ENCODE measurements around the gene TSPAN32. TPM values are rescaled to one million over a fixed set of nuclear protein-coding genes. Genes with fewer than 3 reads are reported as not detected.
A peak's percentile ranks its signal among the peaks of the same experiment; 100 is the strongest.

TSPAN32 gene
- total RNA-seq (2022), result not detected in 2 replicates
- Bru-seq, nascent RNA, result not detected
- not detected for BruChase-seq, experiment 1, labeled RNA remaining after a 6-hour chase
- BruChase-seq, experiment 2, labeled RNA remaining after a 2-hour chase, result not detected
- long read RNA-seq, result 0 reads

- intact Hi-C loops (cut with micrococcal nuclease), result no loop called here
- CTCF ChIA-PET, result interaction anchor here (0.6 to 10.6 kb wide), 5 partner anchors 102 to 706 kb away, joined by 3 to 240 read pairs (median 3); no protein-coding TSS in a partner anchor
- no peak within 1 kb of the TSS for H3K4me3 Mint-ChIP-seq (ENCODE audit: unreplicated experiment)
- no peaks in the 10 kb centered on the region for H3K27me3 Mint-ChIP-seq (ENCODE audit: insufficient read depth, unreplicated experiment)
- H3K9me3 Mint-ChIP-seq (ENCODE audit: unreplicated experiment), result no peaks in the 10 kb centered on the region
- no peak within 1 kb of the TSS for H3K27ac Mint-ChIP-seq (ENCODE audit: low read depth, unreplicated experiment)
- H3K36me3 Mint-ChIP-seq (ENCODE audit: insufficient read depth, unreplicated experiment), result no peaks in the 10 kb centered on the region
- peaks cover 7% of the 10 kb centered on the region for H3K4me1 Mint-ChIP-seq (ENCODE audit: insufficient read depth, unreplicated experiment)
- DNase-seq (ENCODE audit: unreplicated experiment), result no peak
- no TSS peak for BruUV-seq (replicated peaks)
- POLR2A ChIA-PET, result no interaction called here
- TF ChIP-seq CTCF (IDR thresholded peaks at IDR 0.05; ENCODE audit: unreplicated experiment), result no peak
Observed at GRCh38 chr11:2301631-2302305, at the start of gene TSPAN32, which contains the start of gene C11orf21. TSPAN32 (plus strand) TSS chr11:2302013; CDS start chr11:2302150, 137 bp downstream. C11orf21 (minus strand) TSS chr11:2301918; CDS start chr11:2301808, 110 bp downstream.

- TF ChIP-seq CTCF (IDR thresholded peaks at IDR 0.05; ENCODE audit: unreplicated experiment), result no peak
- H3K9me3 Mint-ChIP-seq (ENCODE audit: unreplicated experiment), result no peaks in the 10 kb centered on the region
- no peak for DNase-seq (ENCODE audit: unreplicated experiment)
- no peaks in the 10 kb centered on the region for H3K36me3 Mint-ChIP-seq (ENCODE audit: insufficient read depth, unreplicated experiment)
- H3K27ac Mint-ChIP-seq (ENCODE audit: low read depth, unreplicated experiment), result no peak overlapping the region
- no peaks in the 10 kb centered on the region for H3K27me3 Mint-ChIP-seq (ENCODE audit: insufficient read depth, unreplicated experiment)
- BruUV-seq (replicated peaks), result no TSS peak
- H3K4me1 Mint-ChIP-seq (ENCODE audit: insufficient read depth, unreplicated experiment), result peaks cover 6% of the 10 kb centered on the region
- CTCF ChIA-PET, result no interaction called here
- POLR2A ChIA-PET, result no interaction called here
- intact Hi-C loops (cut with micrococcal nuclease), result no loop called here
- no peak overlapping the region for H3K4me3 Mint-ChIP-seq (ENCODE audit: unreplicated experiment)
Observed at GRCh38 chr11:2252018-2252417, 49.8 kb upstream of the TSPAN32 start.

- BruUV-seq (replicated peaks), result no TSS peak
- ChIA-PET POLR2A (no interaction called here), CTCF (no interaction called here)
- Mint-ChIP-seq H3K4me3 (ENCODE audit: unreplicated experiment) (peak overlapping the region; percentile 6), H3K4me1 (ENCODE audit: insufficient read depth, unreplicated experiment) (peaks cover 7% of the 10 kb centered on the region), H3K27me3 (ENCODE audit: insufficient read depth, unreplicated experiment) (no peaks in the 10 kb centered on the region), H3K27ac (ENCODE audit: low read depth, unreplicated experiment) (no peak overlapping the region), H3K36me3 (ENCODE audit: insufficient read depth, unreplicated experiment) (no peaks in the 10 kb centered on the region), H3K9me3 (ENCODE audit: unreplicated experiment) (no peaks in the 10 kb centered on the region)
- DNase-seq (ENCODE audit: unreplicated experiment), result peak; percentile 27
- TF ChIP-seq CTCF (IDR thresholded peaks at IDR 0.05; ENCODE audit: unreplicated experiment), result no peak
- intact Hi-C loops (cut with micrococcal nuclease), result no loop called here
Observed at GRCh38 chr11:2256293-2256913, 45.4 kb upstream of the TSPAN32 start.

GRCh38 chr11:2256951-2257700, 44.7 kb upstream of the TSPAN32 start:
- Mint-ChIP-seq H3K36me3 (ENCODE audit: insufficient read depth, unreplicated experiment) (no peaks in the 10 kb centered on the region), H3K4me3 (ENCODE audit: unreplicated experiment) (peak overlapping the region; percentile 6), H3K27ac (ENCODE audit: low read depth, unreplicated experiment) (no peak overlapping the region), H3K9me3 (ENCODE audit: unreplicated experiment) (no peaks in the 10 kb centered on the region), H3K4me1 (ENCODE audit: insufficient read depth, unreplicated experiment) (peaks cover 7% of the 10 kb centered on the region), H3K27me3 (ENCODE audit: insufficient read depth, unreplicated experiment) (no peaks in the 10 kb centered on the region)
- no TSS peak for BruUV-seq (replicated peaks)
- POLR2A ChIA-PET, result interaction anchor here (0.6 kb wide), 1 partner anchor 12 kb away, joined by 3 read pairs; no protein-coding TSS in a partner anchor
- intact Hi-C loops (cut with micrococcal nuclease), result no loop called here
- DNase-seq (ENCODE audit: unreplicated experiment), result no peak
- TF ChIP-seq CTCF (IDR thresholded peaks at IDR 0.05; ENCODE audit: unreplicated experiment), result no peak
- CTCF ChIA-PET, result interaction anchor here (0.9 kb wide), 1 partner anchor 13 kb away, joined by 3 read pairs; no protein-coding TSS in a partner anchor
